Left lung (tissue), 10 donors: Measurements from ENCODE around the gene TMEM248. TPM values are rescaled to one million over a fixed set of nuclear protein-coding genes. Genes with fewer than 3 reads are reported as not detected.
"Not testable (repeated sequence)": the region's sequence is repeated elsewhere in the genome, so short reads cannot be mapped to it uniquely, and the experiment has no call there.

Experiments
- ATAC-seq: fragments of 200-7000 bp; cut with Tn5 transposase; one replicate; pipeline ENCODE4 v1.9.1; 2020; ENCODE audit warnings: moderate library complexity
- DNase-seq, 4 donors: peaks; one replicate each; pipeline ENCODE4 v3.0.0-alpha.2; 2013 to 2020
- H3K27ac ChIP-seq, 2 donors: fragments of 200-600 bp; sonication (generic) in 1 of 2; one replicate each; pipeline versions ENCODE4 v1.5.0 to v1.8.0; 2020 to 2021
- H3K27me3 ChIP-seq, 2 donors: fragments of 200-600 bp; sonication (generic) in 1 of 2; one replicate each; pipeline versions ENCODE4 v1.5.0 to v1.8.0; 2020 to 2021
- H3K36me3 ChIP-seq, 2 donors: fragments of 200-600 bp; sonication (generic) in 1 of 2; one replicate each; pipeline versions ENCODE4 v1.5.0 to v1.8.0; 2020 to 2021
- H3K4me1 ChIP-seq, 2 donors: fragments of 200-600 bp; one replicate each; pipeline ENCODE4 v1.8.0; 2021
- H3K4me3 ChIP-seq, 2 donors: fragments of 200-600 bp; sonication (generic) in 1 of 2; one replicate each; pipeline versions ENCODE4 v1.5.0 to v1.8.0; 2020 to 2021; ENCODE audit warnings: mild to moderate bottlenecking in 1 of 2
- H3K9me3 ChIP-seq, 2 donors: fragments of 200-600 bp; sonication (generic) in 1 of 2; one replicate each; pipeline versions ENCODE4 v1.5.0 to v1.8.0; 2020 to 2021
- intact Hi-C, 2 donors: fragments of 100-400 bp; cut with DNase I; formaldehyde crosslinking; loops; one replicate each; pipeline versions ENCODE4 v1.11.2 to v1.14.2; 2022
- polyA plus RNA-seq, 6 donors: library from polyadenylated mRNA; unstranded; fragments of 120-200 nt; gene quantifications; one replicate each; pipeline ENCODE4 v1.2.1, GENCODE V29; 2013; ENCODE audit not compliant: insufficient read length in 6 of 6
- total RNA-seq, 2 donors: library from RNA; stranded (reverse); fragmentation: NEBNext Ultra II Directional; extraction: Animal tissue kit (Norgen Biotek cat#: 25700); gene quantifications; one replicate each; pipeline ENCODE4 v1.2.1, GENCODE V29; 2021
- TF ChIP-seq, protein P1 (sequence below), 2 donors: fragments of 200-600 bp; sonication (generic) in 1 of 2; IDR thresholded peaks; one replicate each; pipeline versions ENCODE4 v1.5.0 to v1.8.0; 2021; ENCODE audit warnings: antibody characterized with exemption in 2 of 2
- donor health status: DM: no; HTN: yes; CAD: no.
- donor health status: DM: no; HTN: no; CAD: no.

The TMEM248 gene
- total and polyA plus RNA-seq, 8 donors: 64.5 to 103 (median 81.6) TPM

DNA sequence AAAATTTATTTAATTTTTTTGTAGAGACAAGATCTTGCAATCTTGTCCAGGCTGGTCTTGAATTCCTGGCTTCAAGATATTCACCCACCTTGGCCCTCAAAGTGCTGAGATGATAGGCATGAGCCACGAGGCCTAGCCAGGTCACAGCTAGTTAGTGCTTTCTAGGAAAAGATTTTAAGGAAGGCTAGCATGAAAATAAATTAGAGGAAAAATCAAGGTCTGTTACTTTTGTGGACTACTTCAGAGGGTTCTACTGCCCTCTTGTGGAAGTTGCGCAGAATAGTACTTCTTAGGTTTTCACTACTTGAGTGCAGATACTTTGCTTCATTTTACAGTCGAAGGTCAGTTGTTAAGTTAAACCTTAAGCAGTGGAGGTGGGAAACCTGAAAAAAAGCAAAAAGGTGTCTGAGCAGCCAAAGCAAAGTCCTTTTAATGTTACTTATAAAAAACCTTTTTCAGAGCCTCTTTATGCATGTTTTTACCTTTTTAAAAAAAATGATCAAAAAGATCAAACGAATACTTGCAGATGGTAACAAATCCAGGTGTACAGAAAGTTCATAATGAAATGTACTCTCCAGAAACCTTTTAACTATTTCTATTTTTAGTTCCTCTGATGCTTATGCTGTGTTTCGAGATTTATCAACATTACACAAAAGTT is 79.7 kb downstream of the TMEM248 start:
- H3K4me3 ChIP-seq, intact Hi-C loops, DNase-seq, H3K27ac ChIP-seq, H3K27me3 ChIP-seq, ATAC-seq, H3K4me1 ChIP-seq, H3K9me3 ChIP-seq: not testable (repeated sequence)
- TF ChIP-seq, protein P1, sequence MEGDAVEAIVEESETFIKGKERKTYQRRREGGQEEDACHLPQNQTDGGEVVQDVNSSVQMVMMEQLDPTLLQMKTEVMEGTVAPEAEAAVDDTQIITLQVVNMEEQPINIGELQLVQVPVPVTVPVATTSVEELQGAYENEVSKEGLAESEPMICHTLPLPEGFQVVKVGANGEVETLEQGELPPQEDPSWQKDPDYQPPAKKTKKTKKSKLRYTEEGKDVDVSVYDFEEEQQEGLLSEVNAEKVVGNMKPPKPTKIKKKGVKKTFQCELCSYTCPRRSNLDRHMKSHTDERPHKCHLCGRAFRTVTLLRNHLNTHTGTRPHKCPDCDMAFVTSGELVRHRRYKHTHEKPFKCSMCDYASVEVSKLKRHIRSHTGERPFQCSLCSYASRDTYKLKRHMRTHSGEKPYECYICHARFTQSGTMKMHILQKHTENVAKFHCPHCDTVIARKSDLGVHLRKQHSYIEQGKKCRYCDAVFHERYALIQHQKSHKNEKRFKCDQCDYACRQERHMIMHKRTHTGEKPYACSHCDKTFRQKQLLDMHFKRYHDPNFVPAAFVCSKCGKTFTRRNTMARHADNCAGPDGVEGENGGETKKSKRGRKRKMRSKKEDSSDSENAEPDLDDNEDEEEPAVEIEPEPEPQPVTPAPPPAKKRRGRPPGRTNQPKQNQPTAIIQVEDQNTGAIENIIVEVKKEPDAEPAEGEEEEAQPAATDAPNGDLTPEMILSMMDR (IDR thresholded peaks at IDR 0.05): peak; percentile 29 to 50
- peaks cover 0 to 32% of the 10 kb centered on the region in 2 donors for H3K36me3 ChIP-seq

DNA sequence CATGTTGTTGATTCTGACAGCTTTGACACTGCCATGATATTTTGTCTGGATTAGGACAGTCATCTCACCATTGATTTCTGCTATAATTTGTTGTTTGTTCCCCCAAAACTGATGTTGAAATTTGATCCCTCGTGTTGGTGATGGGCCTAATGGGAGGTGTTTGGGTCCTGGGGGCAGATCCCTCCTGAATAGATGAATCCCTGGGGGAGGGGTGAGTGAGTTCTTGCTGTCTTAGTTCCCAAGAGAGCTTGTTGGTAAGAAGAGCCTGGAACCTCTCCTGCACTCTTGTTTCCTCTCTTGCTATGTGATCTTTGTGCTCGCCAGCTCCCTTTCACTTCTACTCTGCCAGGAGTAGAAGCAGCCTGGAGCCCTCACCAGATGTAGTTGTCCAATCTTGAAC is 83.1 kb downstream of the TMEM248 start:
- H3K36me3 ChIP-seq: peaks cover 0 to 60% of the 10 kb centered on the region in 2 donors
- not testable (repeated sequence) for ATAC-seq

DNA sequence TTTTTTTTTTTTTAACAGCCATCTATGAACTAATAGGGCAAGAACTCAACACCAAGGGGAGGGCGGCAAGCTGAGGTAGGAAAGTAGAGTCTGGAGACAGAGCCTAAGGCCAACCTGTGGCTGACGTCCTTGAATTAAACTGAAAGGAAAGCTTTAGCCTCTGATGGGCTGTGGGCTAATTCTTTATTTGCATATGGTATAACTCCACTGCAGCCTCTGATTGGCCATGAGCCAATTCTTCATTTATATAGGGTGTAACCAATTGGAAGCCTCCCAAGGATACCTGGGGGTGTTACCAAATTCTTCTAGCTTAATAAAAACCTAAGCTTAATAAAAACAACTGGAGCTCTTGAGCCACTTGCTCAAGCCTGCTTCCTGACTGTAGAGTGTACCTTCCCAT is 85.9 kb downstream of the TMEM248 start:
- TF ChIP-seq, protein P1 (IDR thresholded peaks at IDR 0.05): no peak
- Histone ChIP-seq H3K36me3 (peaks cover 0 to 77% of the 10 kb centered on the region in 2 donors), H3K9me3 (no peaks in the 10 kb centered on the region), H3K27ac (no peak overlapping the region), H3K4me3 (no peak overlapping the region), H3K27me3 (no peaks in the 10 kb centered on the region), H3K4me1 (no peaks in the 10 kb centered on the region)
- intact Hi-C loops: no loop called here
- DNase-seq (no peak), ATAC-seq (no peak)

More for the DNA sequence above, 83.1 kb downstream of the TMEM248 start:
- H3K9me3 ChIP-seq, intact Hi-C loops, H3K4me3 ChIP-seq, H3K27ac ChIP-seq, H3K4me1 ChIP-seq, H3K27me3 ChIP-seq, DNase-seq: not testable (repeated sequence)

Other genes starting within 250 kb of the TMEM248 start
- 10 to 100 TPM; 22.5 to 22.7 TPM for gene RABGEF1, start 180.5 kb upstream of the TMEM248 start, total RNA-seq
- gene RABGEF1, start 180.5 kb upstream of the TMEM248 start, polyA plus RNA-seq: 10 to 100 TPM; 29.9 to 38.9 (median 34.4) TPM
- 100 to 1,000 TPM in 1 of 2 donors, 10 to 100 TPM in 1; 94.4 to 109 TPM for gene SBDS, start 74.4 kb downstream of the TMEM248 start, total RNA-seq
- gene SBDS, start 74.4 kb downstream of the TMEM248 start, polyA plus RNA-seq: 10 to 100 TPM; 82.6 to 90.6 (median 85.8) TPM
- gene TYW1, start 75.6 kb downstream of the TMEM248 start, total RNA-seq: 10 to 100 TPM; 14.1 to 16.5 TPM
- 10 to 100 TPM; 21.7 to 25.8 (median 24.0) TPM for gene TYW1, start 75.6 kb downstream of the TMEM248 start, polyA plus RNA-seq